MM.1S (cell line): ENCODE results near the gene MUC7.

Experiments
- DNase-seq: peaks from one replicate; pipeline ENCODE4 v3.0.0-alpha.2; 2015
- H2AFZ ChIP-seq: fragments of 300-600 bp; sonication (generic); 2 replicates; pipeline ENCODE4 v1.6.0; 2016; ENCODE audit warnings: antibody characterized with exemption, low read length
- H3F3A ChIP-seq: fragments of 300-600 bp; sonication (generic); 2 replicates; pipeline ENCODE4 v1.6.1; 2016; ENCODE audit warnings: mild to moderate bottlenecking, antibody characterized with exemption, low read length, moderate library complexity, mixed read lengths; ENCODE audit not compliant: insufficient read depth
- H3K27ac ChIP-seq: fragments of 300-600 bp; sonication (generic); 2 replicates; pipeline ENCODE4 v1.5.1; 2016; ENCODE audit warnings: mild to moderate bottlenecking, low read length
- H3K27me3 ChIP-seq: fragments of 300-600 bp; sonication (generic); replicated peaks from 2 replicates; pipeline ENCODE4 v1.6.0; 2016; ENCODE audit warnings: low read length; ENCODE audit not compliant: insufficient read depth
- H3K36me3 ChIP-seq: fragments of 300-600 bp; sonication (generic); replicated peaks from 2 replicates; pipeline ENCODE4 v1.6.1; 2016; ENCODE audit warnings: mild to moderate bottlenecking, low read length, mixed read lengths; ENCODE audit not compliant: insufficient read depth
- H3K4me1 ChIP-seq: fragments of 300-600 bp; sonication (generic); 2 replicates; pipeline ENCODE4 v1.6.1; 2016; ENCODE audit warnings: low read length, mixed read lengths
- H3K4me2 ChIP-seq: fragments of 300-600 bp; sonication (generic); 2 replicates; pipeline ENCODE4 v1.6.0; 2016; ENCODE audit warnings: low read depth, low read length
- H3K4me3 ChIP-seq: fragments of 300-600 bp; sonication (generic); 2 replicates; pipeline ENCODE4 v1.5.1; 2016; ENCODE audit warnings: low read length, mixed read lengths
- H3K79me2 ChIP-seq: fragments of 300-600 bp; sonication (generic); 2 replicates; pipeline ENCODE4 v1.6.1; 2016; ENCODE audit warnings: mixed run types, low read length, mixed read lengths
- H3K9ac ChIP-seq: fragments of 300-600 bp; sonication (generic); 2 replicates; pipeline ENCODE4 v1.6.1; 2016; ENCODE audit warnings: low read length, mixed read lengths
- H3K9me2 ChIP-seq: fragments of 300-600 bp; sonication (generic); replicated peaks from 2 replicates; pipeline ENCODE4 v1.6.1; 2016; ENCODE audit warnings: mild to moderate bottlenecking, low read length, mixed read lengths; ENCODE audit not compliant: insufficient read depth
- H3K9me3 ChIP-seq: fragments of 300-600 bp; sonication (generic); replicated peaks from 2 replicates; pipeline ENCODE4 v1.6.1; 2016; ENCODE audit warnings: mild to moderate bottlenecking, low read length, mixed read lengths; ENCODE audit not compliant: insufficient read depth
- H4K20me1 ChIP-seq: fragments of 300-600 bp; sonication (generic); 2 replicates; pipeline ENCODE4 v1.6.1; 2016; ENCODE audit warnings: mild to moderate bottlenecking, low read length, moderate library complexity, mixed read lengths; ENCODE audit not compliant: insufficient read depth
- EZH2 ChIP-seq: fragments of 300-600 bp; sonication (generic); optimal IDR thresholded peaks from 2 replicates; pipeline ENCODE3; 2017; ENCODE audit warnings: low read depth, mild to moderate bottlenecking, antibody characterized with exemption, low read length, mixed read lengths
- EZH2phosphoT487 ChIP-seq: fragments of 300-600 bp; sonication (generic); IDR thresholded peaks from 2 replicates; pipeline ENCODE4 v1.6.1; 2018; ENCODE audit warnings: antibody characterized with exemption, low read length
- TF ChIP-seq, protein P1 (sequence below): fragments of 300-600 bp; sonication (generic); IDR thresholded peaks from 2 replicates; pipeline ENCODE4 v1.5.1; 2016; ENCODE audit warnings: antibody characterized with exemption, low read length, mixed read lengths

The MUC7 gene

DNA sequence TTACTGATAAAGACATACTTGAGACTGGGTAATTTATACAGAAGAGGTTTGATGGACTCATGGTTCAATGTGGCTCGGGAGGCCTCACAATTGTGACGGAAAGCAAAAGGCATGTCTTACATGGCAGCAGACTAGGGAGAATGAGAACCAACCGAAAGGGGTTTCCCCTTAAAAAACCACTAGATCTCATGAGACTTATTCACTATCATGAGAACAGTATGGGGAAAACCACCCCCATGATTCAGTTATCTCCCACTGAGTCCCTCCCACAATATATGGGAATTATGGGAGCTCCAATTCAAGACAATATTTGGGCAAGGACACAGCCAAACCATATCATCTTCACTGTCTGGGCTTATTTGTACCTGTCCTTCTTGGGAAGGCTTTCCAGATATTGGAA is 22.8 kb upstream of the MUC7 start:
- H3K36me3 ChIP-seq, result no peaks in the 10 kb centered on the region
- H3K27me3 ChIP-seq, result no peaks in the 10 kb centered on the region
- H3F3A ChIP-seq, result no peaks in the 10 kb centered on the region
- no peak overlapping the region for H3K9ac ChIP-seq
- no peak overlapping the region for H2AFZ ChIP-seq
- no peak for TF ChIP-seq EZH2
- no peak for TF ChIP-seq EZH2phosphoT487
- TF ChIP-seq, protein P1, sequence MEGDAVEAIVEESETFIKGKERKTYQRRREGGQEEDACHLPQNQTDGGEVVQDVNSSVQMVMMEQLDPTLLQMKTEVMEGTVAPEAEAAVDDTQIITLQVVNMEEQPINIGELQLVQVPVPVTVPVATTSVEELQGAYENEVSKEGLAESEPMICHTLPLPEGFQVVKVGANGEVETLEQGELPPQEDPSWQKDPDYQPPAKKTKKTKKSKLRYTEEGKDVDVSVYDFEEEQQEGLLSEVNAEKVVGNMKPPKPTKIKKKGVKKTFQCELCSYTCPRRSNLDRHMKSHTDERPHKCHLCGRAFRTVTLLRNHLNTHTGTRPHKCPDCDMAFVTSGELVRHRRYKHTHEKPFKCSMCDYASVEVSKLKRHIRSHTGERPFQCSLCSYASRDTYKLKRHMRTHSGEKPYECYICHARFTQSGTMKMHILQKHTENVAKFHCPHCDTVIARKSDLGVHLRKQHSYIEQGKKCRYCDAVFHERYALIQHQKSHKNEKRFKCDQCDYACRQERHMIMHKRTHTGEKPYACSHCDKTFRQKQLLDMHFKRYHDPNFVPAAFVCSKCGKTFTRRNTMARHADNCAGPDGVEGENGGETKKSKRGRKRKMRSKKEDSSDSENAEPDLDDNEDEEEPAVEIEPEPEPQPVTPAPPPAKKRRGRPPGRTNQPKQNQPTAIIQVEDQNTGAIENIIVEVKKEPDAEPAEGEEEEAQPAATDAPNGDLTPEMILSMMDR, result no peak
- DNase-seq, result no peak
- no peaks in the 10 kb centered on the region for H3K79me2 ChIP-seq
- H3K4me2 ChIP-seq, result no peak overlapping the region
- no peak overlapping the region for H3K27ac ChIP-seq
- H3K9me2 ChIP-seq, result no peaks in the 10 kb centered on the region
- H3K4me1 ChIP-seq, result no peaks in the 10 kb centered on the region
- H4K20me1 ChIP-seq, result no peaks in the 10 kb centered on the region
- no peak overlapping the region for H3K4me3 ChIP-seq
- no peaks in the 10 kb centered on the region for H3K9me3 ChIP-seq

DNA sequence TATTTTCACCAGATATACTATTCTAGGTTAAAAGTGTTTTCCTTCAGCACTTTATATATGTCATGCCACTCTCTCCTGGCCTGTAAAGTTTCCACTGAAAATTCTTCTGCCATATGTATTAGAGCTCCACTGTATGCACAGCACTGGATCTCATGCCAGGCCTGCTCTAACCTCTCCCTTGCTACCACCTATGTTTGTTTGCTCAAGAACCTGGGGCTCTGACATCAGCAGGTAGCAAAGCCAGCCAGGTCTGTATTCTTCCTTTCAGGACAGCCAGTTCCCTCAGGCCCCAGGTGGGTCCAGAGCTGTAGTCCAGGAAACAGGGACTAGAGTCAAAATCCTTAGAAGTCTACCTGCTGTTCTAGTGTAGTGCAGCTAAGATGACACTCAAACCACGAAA is 19.1 kb upstream of the MUC7 start:
- no peaks in the 10 kb centered on the region for H3K36me3 ChIP-seq
- DNase-seq, result no peak
- H3K9me2 ChIP-seq, result no peaks in the 10 kb centered on the region
- no peak overlapping the region for H3K4me2 ChIP-seq
- H4K20me1 ChIP-seq, result no peaks in the 10 kb centered on the region
- TF ChIP-seq EZH2 (no peak), EZH2phosphoT487 (no peak)
- TF ChIP-seq, protein P1, result no peak
- H3K27ac ChIP-seq, result no peak overlapping the region
- no peaks in the 10 kb centered on the region for H3K27me3 ChIP-seq
- H3K9me3 ChIP-seq, result no peaks in the 10 kb centered on the region
- no peaks in the 10 kb centered on the region for H3F3A ChIP-seq
- H2AFZ ChIP-seq, result no peak overlapping the region
- no peaks in the 10 kb centered on the region for H3K4me1 ChIP-seq
- no peaks in the 10 kb centered on the region for H3K79me2 ChIP-seq
- H3K9ac ChIP-seq, result no peak overlapping the region
- H3K4me3 ChIP-seq, result no peak overlapping the region

GRCh38 chr4:70463335-70463734 is 8.7 kb upstream of the MUC7 start:
- DNase-seq, result no peak

More at GRCh38 chr4:70463335-70463734, 8.7 kb upstream of the MUC7 start:
- Histone ChIP-seq H3K4me2 (no peak overlapping the region), H3K9me3 (no peaks in the 10 kb centered on the region), H3K9me2 (no peaks in the 10 kb centered on the region), H3K36me3 (no peaks in the 10 kb centered on the region), H3K4me1 (no peaks in the 10 kb centered on the region), H3K9ac (no peak overlapping the region), H2AFZ (no peak overlapping the region), H3F3A (no peaks in the 10 kb centered on the region), H3K79me2 (no peaks in the 10 kb centered on the region), H3K27ac (no peak overlapping the region), H3K4me3 (no peak overlapping the region), H4K20me1 (no peaks in the 10 kb centered on the region), H3K27me3 (no peaks in the 10 kb centered on the region)
- TF ChIP-seq, protein P1, result no peak
- TF ChIP-seq EZH2 (no peak), EZH2phosphoT487 (no peak)
